HepG2 (cell line): ENCODE measurements around the gene TMCO4.

ENCODE experiments used
- RFX5 ChIP-seq: IDR thresholded peaks from 2 replicates; pipeline ENCODE4 v1.6.1; 2011; ENCODE audit warnings: low read depth, low read length, improper control_type of control experiment
- ZFX ChIP-seq: sonication (generic); formaldehyde crosslinking; IDR thresholded peaks from 2 replicates; pipeline ENCODE4 v1.4.0; 2020; ENCODE audit warnings: mild to moderate bottlenecking, low read depth, missing genetic modification reagents, moderate library complexity

DNA sequence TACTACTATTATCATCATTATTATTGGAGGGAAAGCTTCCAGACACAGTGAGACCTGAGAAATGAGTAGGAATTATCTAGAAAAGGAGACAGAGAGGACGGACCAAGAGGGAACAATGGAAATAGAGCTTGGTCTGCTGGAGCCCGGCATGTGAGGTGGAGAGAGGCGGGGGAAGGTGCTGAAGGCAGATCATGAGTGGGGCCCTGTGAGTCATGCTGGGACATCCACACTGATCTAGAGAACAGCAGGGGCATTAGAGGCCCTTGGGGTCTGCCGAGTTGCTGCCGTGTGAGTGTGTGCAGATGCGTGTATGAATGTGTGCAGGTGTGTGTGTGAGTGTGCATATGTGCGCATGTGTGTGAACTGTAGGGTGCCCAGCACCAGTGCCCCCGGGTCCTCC, 65.7 kb downstream of the TMCO4 start:
- TF ChIP-seq RFX5 = no peak
- TF ChIP-seq ZFX (CRISPR knock-in tag) = no peak
